H7 (cell line): ENCODE data around the gene IMPDH1. TPM values are rescaled to one million over a fixed set of nuclear protein-coding genes. Genes with fewer than 3 reads are reported as not detected.

Source experiments
- DNase-seq: peaks from one replicate; pipeline ENCODE4 v3.0.0; 2012
- H3K27me3 ChIP-seq: 2 replicates; pipeline ENCODE4 v1.6.0; 2011; ENCODE audit warnings: mild to moderate bottlenecking, low read length; ENCODE audit not compliant: control insufficient read depth, insufficient read depth
- H3K36me3 ChIP-seq: replicated peaks from 2 replicates; pipeline ENCODE4 v1.5.1; 2011; ENCODE audit warnings: low read length; ENCODE audit not compliant: control insufficient read depth, insufficient read depth
- H3K4me3 ChIP-seq: 2 replicates; pipeline ENCODE4 v1.5.1; 2011; ENCODE audit warnings: low read depth, mild to moderate bottlenecking, control low read depth, low read length, moderate library complexity; ENCODE audit not compliant: insufficient read depth
- total RNA-seq: library from RNA; depleted of rRNA; stranded (reverse); fragments of >200 nt; shearing (Covaris generic); gene quantifications from 2 replicates; pipeline ENCODE4 v1.2.3, GENCODE V29; 2014

The IMPDH1 gene
- total RNA-seq, 1 experiment from 2014 or later: 45.7 TPM

GRCh38 chr7:128356546-128357216, 53.1 kb downstream of the IMPDH1 start:
- no peak overlapping the region for H3K4me3 ChIP-seq
- peaks cover 69% of the 10 kb centered on the region for H3K27me3 ChIP-seq
- no peak for DNase-seq
- H3K36me3 ChIP-seq: no peaks in the 10 kb centered on the region

DNA sequence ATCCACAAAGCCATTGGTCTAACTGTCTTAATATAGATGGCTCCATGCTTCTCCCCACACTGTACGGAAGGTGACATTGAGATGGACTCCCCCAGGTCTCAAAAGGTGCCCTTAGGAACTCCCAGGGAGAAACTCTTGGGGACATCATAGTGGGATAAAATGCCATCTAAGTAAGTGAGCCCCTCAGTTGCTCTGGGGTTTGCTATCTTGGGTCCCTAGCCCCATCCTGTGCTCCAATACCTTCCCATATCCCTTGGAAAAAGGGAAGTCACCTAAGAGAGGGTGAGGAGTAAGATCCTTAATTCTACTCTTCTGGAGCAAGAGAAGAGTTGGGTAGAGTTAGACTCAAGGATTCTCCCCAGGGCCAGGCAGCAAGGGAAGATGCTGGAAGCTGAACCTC, 56.2 kb downstream of the IMPDH1 start:
- H3K27me3 ChIP-seq: peaks cover 77% of the 10 kb centered on the region
- DNase-seq: no peak
- H3K4me3 ChIP-seq: no peak overlapping the region
- no peaks in the 10 kb centered on the region for H3K36me3 ChIP-seq

DNA sequence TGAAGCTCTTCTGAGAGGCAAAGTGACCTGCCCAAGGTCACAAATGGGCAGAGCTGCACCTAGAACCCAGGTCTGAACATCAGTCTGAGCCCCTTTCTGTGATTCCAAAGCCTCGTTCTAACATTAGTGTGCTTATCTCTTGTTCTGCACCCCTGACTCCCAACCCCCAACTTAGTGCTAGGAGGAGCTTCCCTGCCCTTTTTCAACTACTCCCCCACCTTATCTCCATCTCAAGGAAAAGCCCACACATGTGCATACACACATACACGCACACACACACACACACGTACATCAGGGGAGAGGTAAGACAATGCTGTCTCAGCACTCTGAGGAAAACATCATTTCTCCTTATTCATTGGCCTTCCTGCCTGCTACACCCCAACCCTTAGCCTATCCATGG, 56.6 kb downstream of the IMPDH1 start:
- Histone ChIP-seq H3K4me3 (no peak overlapping the region), H3K27me3 (peaks cover 76% of the 10 kb centered on the region), H3K36me3 (no peaks in the 10 kb centered on the region)
- no peak for DNase-seq

DNA sequence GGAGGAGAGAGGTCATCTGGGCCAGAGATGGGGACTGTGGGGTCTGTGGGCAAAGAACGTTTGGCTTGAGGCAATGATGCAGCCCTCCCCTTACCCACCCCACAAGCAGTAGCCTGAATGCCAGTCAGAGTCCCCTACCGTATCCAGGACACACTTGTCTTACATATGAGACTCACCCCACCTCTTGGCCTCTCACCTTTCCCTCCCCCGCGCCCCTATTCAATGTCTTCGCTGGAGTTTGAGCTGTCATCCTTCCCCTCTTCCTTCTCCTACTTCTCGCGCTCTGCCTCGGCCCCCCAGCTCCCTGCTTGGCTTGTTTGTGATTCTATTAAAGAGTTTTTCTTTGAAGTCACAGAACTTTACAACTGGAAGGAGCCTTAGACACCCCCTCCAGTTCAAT, 57.1 kb downstream of the IMPDH1 start:
- peaks cover 71% of the 10 kb centered on the region for H3K27me3 ChIP-seq

GRCh38 chr7:128352153-128352537, 57.6 kb downstream of the IMPDH1 start:
- Histone ChIP-seq H3K36me3 (no peaks in the 10 kb centered on the region), H3K27me3 (peaks cover 68% of the 10 kb centered on the region), H3K4me3 (no peak overlapping the region)
- peak; percentile 95 for DNase-seq

More for the DNA sequence above, 57.1 kb downstream of the IMPDH1 start:
- Histone ChIP-seq H3K36me3 (no peaks in the 10 kb centered on the region), H3K4me3 (no peak overlapping the region)
- DNase-seq: peak; percentile 65

GRCh38 chr7:128351296-128352152, 58.3 kb downstream of the IMPDH1 start:
- Histone ChIP-seq H3K4me3 (peak overlapping the region; percentile 12), H3K36me3 (no peaks in the 10 kb centered on the region), H3K27me3 (peaks cover 68% of the 10 kb centered on the region)
- peak; percentile 69 for DNase-seq

DNA sequence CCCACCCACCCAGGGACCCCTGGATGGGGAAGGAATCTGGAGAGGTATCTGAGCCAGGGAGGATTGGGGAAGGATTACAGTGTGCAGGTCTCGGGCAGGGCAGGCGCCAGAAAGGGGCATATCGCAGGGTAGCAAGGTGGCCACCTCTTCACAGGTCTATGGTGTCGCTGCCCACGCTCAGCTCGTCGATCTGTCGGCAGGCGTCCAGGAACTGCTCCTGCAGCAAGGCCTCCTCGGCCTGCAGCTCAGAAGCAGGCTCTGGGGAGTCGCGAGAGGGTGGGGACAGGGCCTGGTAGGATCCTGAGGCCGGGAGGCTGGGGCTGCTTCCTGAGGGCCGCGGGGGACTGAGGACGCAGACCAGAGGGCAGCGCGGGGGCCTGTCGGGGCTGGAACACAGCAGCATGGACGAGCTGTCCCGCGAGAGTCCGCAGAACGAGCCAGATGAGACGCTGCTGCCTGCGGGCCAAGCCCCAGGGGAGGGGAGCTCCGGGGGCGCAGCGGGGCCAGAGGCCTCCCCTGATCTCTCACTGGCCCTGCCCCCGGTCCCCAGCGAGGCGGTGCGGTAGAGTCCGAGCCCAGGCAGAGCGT, 59.0 kb downstream of the IMPDH1 start:
- peak; percentile 66 for DNase-seq
- no peak overlapping the region; the same call in 1 of the 2 replicates for H3K4me3 ChIP-seq
- no peaks in the 10 kb centered on the region for H3K36me3 ChIP-seq
- peaks cover 66% of the 10 kb centered on the region for H3K27me3 ChIP-seq

DNA sequence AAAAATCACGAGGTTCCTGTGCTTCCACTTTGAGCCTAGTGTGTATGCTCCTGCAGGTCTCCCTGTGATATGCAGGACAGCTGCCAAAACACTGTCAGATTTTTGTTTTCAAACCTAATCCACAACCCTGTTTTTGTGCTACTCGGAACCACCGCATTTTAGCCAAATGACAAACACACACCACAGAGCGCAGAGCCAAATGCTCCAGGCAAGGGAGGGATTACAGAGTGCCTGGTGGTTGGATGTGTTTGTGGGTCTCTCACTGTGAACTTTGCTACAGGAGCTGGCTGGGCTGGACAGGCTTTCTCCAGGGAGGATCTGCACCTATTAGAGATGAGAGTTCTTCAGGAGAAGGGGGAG, 60.3 kb downstream of the IMPDH1 start:
- H3K27me3 ChIP-seq: peaks cover 58% of the 10 kb centered on the region
- no peak overlapping the region for H3K4me3 ChIP-seq
- no peaks in the 10 kb centered on the region for H3K36me3 ChIP-seq
- no peak for DNase-seq

DNA sequence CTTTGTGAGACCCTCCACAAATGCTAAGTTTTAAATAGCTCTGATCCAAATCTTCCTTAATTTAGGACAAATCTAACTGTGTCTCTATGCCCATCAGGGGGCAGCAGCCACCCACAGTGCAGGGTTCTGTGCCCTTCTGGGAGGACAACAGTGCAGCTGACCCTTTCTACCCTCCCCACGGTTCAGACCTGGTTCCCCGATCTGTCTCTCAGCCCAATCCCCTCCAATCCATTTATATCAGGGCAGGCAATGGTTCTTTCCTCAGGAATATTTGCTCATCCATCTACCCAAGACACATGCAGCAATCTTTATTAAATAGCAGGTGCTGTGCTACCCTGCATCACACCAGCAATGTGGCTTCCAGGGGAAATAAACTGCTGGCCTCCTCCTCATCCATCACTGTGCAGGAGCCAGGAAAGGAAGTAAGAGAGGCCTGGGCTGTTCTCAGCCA, 62.1 kb downstream of the IMPDH1 start:
- peaks cover 43% of the 10 kb centered on the region for H3K27me3 ChIP-seq
- no peak overlapping the region for H3K4me3 ChIP-seq
- peak; percentile 68 for DNase-seq
- H3K36me3 ChIP-seq: no peaks in the 10 kb centered on the region

DNA sequence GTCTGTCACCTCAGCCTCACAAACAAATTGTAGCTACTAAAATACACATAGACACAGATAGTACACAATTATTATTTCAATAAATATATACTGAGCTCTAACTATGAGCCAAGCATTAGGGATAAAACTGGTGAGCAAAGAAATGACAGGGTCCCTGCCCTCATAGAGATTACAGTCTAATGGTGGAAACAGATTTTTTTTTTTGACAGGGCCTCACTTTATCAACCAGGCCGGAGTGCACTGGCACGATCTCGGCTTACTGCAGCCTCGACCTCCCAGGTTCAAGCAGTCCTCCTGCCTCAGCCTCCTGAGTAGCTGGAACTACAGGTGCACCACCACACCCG, 65.4 kb downstream of the IMPDH1 start:
- Histone ChIP-seq H3K36me3 (peaks cover 2% of the 10 kb centered on the region), H3K27me3 (peaks cover 11% of the 10 kb centered on the region), H3K4me3 (no peak overlapping the region)
- no peak for DNase-seq

DNA sequence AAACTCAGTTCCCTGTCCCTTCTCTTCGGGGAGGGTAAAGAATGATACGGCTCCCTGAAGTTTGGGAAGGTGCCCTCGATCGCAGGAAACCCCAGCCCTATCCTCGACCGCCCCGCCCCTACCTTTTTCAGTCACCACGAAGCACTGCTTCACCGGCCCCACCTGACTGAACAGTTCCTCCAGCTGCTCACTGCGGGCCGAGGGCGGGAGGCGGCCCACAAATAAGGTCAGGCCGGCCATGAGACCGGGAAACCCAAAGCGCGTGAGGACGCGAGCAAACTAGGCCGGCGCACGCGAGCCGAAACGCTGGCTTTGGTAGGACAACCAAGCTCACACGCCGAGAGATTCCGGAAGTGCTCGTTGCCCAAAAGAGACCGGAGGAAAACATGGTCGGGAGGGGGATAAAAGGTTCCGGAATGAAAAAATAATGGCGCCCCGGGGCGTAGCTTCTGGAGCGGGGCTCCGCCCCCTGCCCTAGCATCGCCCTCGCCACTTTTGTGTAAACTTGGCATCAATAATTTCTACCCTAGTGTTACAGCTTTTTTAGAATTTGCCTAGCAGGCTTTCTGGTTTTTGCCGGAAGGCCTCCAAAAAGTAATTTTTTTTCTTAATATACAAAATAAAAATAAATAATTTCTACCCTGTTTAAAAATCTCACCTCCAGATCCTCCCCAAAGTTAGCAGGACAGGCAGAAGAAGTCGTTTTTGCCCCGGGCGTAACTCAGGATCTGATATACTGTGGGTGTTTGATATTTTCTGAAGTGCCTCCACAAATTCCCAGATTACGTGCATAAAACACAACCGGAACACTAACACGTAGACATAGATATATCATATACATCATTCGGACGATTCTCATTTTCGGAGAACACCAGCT, 66.0 kb downstream of the IMPDH1 start, which contains the start of gene RBM28:
TSS of gene RBM28 (minus strand) at position 355 of the 877 bp plus-strand sequence. CDS start at position 240, 115 bp downstream.
- peaks cover 2% of the 10 kb centered on the region for H3K36me3 ChIP-seq
- H3K4me3 ChIP-seq: peak within 1 kb of the TSS; percentile 66
- DNase-seq: peak; percentile 93
- peaks cover 5% of the 10 kb centered on the region for H3K27me3 ChIP-seq
